IPS-NIHi11 (cell line): ENCODE measurements around the gene AKAP11.
"Not testable (repeated sequence)": the region's sequence is repeated elsewhere in the genome, so short reads cannot be mapped to it uniquely, and the experiment has no call there.

Source experiments
- DNase-seq: peaks from one replicate; pipeline ENCODE4 v3.0.0; 2012; ENCODE audit warnings: mixed read lengths, low spot score

Gene AKAP11, protein sequence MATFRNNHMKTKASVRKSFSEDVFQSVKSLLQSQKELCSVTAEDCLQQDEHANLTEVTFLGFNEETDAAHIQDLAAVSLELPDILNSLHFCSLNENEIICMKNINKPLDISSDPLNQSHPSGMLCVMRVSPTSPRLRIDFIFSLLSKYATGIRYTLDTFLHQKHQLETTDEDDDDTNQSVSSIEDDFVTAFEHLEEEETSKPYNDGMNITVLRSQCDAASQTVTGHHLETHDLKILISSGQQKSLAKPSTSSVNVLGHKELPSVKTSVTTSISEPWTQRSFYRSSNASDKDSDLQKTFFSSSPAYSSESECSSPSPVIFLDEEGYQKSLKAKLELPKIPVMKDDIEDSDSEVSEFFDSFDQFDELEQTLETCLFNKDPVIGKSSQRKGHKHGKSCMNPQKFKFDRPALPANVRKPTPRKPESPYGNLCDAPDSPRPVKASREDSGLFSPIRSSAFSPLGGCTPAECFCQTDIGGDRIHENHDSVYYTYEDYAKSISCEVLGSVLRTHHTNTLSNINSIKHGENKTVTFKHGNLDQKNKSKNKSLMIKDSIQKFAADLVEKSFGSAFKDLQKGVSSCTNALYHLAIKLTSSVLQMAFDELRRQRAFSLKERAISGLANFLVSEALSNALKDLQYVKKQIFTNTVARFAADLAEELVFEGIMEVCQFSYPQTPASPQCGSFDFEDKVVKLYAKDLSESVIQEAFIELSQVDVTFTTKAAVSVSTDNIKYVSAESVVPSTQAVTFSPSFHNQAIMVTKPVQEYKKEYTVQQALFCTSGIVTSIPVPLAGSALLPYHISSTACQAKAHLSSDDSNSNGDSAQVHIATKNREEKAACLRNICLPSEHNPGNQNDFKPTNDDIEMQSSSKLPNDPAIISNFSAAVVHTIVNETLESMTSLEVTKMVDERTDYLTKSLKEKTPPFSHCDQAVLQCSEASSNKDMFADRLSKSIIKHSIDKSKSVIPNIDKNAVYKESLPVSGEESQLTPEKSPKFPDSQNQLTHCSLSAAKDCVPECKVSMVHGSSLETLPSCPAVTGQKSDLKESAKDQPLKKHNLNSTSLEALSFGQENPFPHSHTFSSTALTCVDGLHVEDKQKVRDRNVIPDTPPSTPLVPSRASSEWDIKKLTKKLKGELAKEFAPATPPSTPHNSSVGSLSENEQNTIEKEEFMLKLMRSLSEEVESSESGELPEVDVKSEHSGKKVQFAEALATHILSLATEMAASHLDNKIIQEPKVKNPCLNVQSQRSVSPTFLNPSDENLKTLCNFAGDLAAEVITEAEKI (N-terminal part only)

DNA sequence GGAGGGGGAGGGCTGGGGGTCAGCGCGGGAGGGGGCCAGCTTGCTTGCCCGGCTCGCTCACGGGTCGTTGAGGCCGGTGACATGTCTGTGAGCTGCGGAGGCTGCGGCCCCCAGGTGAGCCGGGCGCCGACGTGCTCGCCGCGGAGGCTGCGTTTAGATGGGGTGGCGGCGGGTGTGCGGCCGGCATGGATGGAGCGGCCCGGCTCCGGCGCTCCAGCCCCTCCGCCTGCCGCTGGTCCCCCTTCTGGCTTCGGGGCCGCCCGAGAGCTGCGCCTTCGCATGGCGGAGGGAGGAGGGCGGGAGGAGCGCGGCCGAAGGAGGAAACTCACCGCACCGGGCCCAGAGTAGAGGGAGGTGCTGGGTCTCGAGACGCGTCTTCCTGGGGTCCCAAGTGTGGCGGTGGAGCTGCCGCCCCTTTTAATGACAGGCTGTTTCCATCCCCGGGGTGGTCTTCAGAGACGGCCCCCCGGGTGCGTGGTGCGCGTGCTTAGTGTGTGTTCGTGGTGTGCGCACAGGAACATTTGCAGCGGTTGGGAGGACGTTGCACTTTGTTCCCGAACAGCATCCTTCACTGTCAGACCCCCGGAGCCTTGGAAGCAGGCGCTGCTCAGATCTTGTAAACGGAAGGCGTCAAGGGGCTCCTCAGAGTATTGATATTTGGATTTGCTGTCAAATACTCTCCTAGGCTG, at the start of gene AKAP11:
Gene AKAP11 (plus strand): TSS at position 38 of the 689 bp plus-strand sequence. CDS start 14,197 bp downstream, outside the sequence.
- peak; percentile 70 for DNase-seq

DNA sequence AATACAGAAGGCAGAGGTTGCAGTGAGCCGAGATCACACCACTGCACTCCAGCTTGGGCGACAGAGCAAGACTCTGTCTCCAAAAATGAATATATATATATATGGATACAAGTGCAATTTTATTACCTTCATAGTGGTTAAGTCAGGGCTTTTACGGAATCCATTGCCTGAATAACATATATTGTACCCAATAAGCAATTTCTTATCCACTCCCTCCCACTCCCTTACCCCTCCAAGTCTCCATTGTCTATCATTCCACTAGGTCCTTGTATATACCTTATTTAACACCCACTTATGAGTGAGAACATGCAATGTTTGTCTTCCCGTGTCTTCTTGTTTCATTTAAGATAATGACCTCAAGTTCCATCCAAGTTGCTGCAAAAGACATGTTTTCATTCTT, 48.3 kb upstream of the AKAP11 start:
- no peak for DNase-seq

DNA sequence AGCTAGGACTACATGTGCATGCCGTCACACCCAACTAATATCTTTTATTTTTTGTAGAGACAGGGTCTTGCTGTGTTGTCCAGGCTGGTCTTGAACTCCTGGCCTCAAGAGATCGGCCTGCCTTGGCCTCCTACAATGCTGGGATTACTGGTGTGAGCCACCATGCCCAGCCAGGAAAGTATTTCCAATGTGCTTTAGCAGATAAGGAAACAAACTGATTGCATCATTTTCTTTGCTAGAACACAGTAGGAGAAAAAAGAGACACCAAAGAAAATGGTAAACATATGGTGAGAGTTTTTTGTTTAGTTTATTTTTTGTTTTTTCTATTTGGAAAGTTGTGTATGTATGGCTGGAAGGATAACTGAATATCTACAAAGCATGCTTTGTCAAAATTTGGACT, 46.9 kb upstream of the AKAP11 start:
- no peak for DNase-seq

DNA sequence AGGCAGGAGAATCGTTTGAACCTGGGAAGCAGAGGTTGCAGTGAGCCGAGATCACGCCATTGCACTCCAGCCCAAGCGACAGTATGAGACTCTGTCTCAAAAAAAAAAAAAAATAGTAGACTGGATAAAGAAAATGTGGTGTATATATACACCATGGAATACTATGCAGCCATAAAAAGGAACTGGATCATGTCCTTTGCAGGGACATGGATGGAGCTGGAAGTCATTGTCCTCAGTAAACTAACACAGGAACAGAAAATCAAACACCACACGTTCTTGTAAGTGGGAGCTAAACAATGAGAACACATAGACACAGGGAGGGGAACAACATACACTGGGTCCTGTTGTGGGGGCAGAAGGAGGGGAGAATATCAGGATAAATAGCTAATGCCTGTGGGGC, 45.2 kb upstream of the AKAP11 start:
- DNase-seq = not testable (repeated sequence)

DNA sequence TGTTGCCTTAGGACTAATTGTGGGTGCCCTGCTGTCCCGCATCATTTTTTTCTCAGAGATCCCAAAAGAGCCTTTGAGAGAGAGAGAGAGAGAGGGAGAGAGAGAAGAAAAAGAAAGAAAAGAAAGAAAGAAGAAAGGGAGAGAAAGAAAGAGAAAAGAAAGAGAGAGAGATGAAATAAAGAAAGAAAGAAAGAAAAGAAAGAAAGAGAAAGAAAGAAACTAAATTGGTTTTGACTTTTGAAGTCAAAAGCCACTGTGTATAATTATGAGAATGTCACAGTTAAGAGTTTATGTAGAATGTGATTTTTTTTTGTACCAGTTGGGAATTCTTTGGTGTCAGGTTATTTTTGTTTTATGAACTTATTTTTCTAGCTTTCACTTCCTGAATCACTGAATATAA, 43.4 kb upstream of the AKAP11 start:
- DNase-seq = no peak

DNA sequence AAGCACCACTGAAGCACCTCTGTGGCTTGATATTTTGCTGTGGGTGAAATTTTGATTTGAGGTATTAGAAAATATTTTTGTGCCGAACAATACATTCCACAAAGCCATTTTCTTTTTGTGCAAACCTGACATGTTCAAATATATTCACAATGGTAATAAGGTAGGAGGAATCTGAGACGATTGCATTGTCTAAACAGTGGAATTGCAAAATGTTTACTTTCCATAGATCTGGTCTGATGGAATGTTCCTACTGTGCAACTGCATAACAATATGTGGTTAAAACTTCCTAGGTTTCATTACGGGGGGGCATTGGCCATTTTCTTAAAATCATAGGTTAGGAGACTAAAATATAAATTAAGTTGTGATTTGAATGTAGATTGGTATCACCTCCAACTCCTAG, 42.7 kb upstream of the AKAP11 start:
- DNase-seq = no peak

DNA sequence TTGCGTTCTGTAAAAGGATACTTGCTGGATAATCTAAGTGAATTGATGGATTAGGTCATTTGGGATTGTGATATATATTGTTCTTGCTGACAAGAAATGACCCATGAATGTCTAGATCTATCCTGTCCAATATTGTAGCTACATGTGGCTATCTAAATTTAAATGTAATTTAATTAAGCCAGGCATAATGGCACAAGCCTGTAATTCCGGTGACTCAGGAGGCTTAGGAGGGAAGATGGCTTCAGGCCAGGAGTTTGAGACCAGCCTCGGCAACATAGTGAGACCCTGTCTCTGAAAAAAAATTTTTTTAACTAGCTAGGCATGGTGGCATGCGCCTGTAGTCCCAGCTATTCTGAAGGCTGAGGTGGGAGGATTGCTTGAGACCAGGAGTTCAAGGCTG, 39.3 kb upstream of the AKAP11 start:
- DNase-seq = no peak

DNA sequence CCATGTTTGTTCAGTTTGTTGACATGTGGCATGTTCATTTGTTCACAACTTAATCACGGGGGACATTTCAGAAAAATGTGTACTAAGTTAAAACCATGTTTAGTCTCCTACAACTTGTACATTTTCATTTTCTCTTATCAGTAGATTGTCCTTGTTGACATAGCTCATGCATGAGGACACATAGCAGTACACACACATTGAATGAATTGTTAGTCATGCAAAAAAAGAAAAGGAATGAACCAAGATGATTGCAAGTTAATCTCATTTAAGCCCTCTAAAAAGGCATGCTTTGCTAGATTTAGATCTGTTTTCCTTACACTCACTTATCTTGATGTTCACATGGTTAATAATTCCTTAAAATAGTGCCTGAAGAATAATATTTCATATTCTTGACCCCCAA, 38.2 kb upstream of the AKAP11 start:
- DNase-seq = no peak

DNA sequence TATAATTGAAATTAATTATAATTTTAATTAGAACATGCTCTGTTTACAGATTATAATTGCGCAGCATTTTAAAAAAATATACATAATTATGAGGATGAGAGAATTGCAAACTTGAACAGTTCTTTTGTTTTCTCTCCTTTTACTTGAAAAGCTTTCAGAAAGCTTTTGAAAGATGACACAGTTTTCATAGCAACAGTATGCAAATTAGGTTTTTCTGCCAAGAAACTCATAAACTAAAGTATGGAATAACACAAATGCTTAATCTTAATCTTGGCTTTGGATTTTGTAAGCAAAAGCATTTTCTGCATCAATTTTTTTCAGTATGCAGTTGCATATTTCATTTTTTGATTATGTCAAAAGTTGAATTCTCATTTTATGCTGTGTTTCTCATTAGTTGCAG, 32.8 kb upstream of the AKAP11 start:
- no peak for DNase-seq

DNA sequence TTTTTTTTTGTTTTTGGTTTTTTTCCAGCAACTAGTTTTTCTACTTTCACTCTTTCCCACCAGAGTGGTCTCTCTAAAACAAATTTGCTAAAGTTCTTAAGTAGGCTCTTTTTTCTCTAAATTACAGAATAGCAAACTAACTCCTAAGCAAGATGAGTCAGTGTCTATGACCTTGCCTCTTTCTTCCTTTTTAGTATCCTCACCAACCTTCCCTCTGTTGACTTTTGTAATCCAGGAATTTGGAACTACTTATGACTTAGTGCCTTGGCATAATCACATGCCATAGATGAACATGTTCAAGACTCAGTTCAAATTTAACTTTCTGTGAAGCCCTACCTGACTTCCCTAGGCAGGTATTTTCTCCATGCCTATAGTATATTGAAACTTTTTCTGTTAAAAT, 32.3 kb upstream of the AKAP11 start:
- DNase-seq = no peak

DNA sequence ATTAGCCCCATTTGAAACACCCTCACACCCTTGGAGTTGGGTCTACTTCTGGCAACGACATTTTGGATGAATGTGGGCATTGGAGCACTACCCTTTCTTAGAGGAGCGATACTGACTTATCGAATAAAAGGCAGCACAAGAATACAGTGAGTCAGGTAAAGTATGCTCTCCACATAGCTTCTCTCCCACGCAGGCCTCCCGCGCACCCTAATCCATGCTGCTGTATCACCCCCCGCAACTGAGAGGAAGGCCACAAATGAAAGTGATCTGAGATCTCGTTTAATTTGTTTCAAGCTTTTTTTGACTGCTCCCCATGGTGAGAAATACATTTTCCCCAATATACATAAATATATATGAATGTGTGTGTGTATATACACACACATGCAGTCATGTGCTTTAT, 25.4 kb upstream of the AKAP11 start:
- DNase-seq = no peak

DNA sequence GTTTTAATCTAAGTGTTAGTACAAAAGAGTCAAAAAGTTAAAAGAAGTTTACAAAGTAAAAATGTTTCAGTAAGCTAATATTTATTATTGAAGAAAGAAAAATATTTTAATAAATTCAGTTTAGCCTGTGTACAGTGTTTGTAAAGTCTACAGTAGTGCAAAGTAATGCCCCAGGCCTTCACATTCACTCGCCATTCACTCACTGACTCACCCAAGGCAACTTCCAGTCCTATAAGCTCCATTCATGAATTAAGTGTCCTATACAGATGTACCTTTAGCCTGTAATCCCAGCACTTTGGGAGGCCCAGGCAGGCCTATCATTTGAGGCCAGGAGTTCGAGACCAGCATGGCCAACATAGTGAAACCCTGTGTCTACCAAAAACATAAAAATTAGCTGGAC, 24.1 kb upstream of the AKAP11 start:
- DNase-seq = no peak

DNA sequence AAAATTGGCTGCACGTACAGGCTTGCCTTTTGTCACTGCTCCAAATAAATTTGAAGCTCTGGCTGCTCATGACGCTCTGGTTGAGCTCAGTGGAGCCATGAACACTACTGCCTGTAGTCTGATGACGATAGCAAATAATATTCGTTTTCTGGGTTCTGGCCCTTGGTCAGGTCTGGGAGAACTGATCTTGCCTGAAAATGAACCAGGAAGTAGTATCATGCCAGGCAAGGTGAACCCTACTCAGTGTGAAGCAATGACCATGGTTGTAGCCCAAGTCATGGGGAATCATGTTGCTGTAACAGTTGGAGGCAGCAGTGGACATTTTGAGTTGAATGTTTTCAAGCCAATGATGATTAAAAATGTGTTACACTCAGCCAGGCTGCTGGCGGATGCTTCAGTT, 16.1 kb upstream of the AKAP11 start:
- DNase-seq = no peak

DNA sequence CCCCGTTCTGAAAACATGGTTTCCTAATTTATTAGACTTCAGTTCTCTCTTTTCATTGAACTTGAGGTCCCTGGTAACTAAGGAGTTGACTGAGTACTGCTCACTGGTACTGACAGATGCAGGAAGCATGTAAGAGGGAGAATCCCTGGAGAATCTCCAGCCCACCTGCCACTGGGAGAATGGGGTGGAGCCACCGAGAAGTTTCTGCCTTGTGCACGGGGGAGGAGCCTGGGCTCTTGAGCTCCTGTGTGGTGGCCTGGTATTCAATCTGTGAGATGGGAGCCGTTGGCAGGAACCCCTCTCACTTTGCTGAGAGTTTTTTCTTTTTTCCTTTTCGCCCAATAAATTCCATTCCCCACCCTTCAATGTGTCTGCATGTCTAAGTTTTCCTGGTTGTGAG, 13.2 kb upstream of the AKAP11 start:
- DNase-seq = peak; percentile 37

DNA sequence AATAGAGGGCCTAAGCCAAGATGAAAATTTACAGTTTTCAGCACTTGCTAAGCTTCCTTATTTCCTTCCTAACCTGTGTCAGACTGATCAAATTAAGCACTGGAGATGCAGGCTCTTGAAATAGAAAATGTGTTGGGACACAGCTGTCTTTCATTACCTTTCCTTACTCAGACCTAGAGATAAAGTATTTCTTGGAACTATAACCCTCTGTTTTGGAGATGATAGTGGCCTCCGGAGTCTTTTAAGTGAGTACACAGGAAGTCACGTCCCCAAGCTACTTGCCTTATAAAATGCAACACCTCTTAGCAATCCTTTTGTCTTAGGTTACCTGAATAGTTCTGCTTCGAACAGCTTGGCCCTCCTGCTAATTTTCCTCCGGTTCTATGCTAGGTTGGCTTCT, 12.4 kb upstream of the AKAP11 start:
- no peak for DNase-seq

DNA sequence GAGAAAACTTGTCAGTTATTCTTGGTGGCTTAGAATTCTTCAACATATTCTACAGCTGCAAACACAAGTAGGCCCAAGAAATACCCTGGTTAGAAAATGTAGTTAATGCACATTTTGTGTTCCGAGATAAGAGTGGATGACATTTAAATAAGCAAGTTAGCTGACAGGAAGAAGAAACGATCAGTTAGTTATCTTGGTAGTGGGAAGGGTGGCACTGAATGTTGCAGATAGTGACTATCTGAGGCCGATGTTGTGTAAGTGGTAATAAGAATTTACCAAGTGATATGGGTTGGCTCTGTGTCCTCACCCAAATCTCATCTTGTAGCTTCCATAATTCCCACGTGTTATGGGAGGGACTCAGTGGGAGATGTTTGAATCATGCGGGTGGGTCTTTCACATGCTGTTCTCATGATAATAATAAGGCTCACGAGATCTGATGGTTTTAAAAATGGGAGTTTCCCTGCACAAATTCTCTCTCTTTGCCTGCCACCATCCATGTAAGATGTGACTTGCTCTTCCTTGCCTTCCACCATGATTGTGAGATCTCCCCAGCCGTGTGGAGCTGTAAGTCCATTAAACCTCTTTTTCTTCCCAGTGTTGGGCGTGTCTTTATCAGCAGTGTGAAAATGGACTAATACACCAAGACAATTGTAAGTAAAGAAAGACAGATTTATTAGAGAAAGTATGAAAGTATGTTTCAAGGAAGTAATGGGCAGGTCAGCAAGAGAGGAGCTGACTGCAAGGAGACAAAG, 10.9 kb upstream of the AKAP11 start:
- no peak for DNase-seq

DNA sequence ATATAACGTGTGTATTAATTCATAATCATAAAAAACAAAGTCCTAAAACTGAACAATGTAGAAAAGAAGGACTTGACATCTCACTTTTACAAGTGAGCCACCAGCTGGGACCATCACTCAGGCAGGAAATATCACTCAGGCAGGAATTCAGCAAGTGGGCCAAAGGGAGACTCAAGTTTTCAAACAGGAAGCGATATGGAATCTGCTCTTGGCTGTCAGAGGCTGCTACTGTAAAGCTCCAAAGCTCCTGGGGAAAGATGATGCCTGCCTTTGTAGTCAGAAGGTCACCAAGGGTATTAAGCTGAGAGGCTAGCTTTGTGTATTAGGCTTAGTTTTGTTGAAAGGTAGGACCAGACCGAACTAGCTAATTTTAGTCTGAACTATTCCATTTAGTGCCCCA, 5.5 kb upstream of the AKAP11 start:
- DNase-seq = peak; percentile 8

DNA sequence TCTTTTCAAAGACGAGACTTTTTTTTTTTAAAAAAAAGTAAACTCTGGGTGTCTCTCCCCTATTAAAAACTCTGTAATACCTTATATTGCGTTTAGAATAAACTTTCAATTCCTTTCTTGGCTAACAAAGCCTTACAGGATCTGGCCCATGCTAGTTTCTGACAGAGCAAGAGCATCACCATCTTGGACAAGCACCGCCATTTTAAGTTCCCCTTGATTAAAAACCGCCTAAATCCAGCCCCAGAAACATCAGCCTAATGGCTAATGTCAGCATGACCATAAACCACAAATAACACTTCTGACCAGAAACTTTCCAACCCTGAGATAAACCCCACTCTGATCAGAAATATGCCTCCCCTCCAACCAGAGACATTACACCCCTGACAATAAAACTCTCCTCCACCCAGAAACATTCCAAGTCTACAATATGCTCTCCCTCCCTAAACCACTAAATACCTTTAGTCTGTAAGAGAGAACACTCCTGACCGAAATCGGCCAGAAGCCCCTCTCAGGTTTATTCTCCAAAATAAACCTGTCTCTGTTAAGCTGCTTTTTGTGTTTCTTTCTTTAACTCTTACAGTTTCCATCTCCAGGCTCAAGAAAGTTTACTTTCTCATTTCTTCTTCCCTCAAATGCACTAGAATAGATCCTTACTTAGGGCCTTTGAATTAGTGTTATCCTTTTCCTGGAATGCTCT, 1.6 kb upstream of the AKAP11 start:
- DNase-seq = no peak

DNA sequence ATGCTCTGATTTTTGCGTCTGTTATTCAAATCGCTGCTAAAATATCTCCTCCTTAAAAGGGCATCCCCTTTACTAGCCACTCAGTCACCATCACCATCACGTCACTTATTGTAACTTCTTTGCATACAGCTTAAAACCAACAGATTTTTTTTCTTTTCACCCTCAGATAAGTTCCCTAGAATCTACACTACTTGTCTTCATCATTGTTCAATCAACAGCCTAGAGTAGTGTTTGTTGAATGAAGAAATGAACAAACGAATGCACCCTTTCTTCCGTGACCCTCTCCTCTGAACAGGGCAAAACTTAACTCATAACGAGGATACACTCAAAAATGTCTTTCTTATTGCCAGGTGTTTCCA, 1.1 kb upstream of the AKAP11 start:
- no peak for DNase-seq

DNA sequence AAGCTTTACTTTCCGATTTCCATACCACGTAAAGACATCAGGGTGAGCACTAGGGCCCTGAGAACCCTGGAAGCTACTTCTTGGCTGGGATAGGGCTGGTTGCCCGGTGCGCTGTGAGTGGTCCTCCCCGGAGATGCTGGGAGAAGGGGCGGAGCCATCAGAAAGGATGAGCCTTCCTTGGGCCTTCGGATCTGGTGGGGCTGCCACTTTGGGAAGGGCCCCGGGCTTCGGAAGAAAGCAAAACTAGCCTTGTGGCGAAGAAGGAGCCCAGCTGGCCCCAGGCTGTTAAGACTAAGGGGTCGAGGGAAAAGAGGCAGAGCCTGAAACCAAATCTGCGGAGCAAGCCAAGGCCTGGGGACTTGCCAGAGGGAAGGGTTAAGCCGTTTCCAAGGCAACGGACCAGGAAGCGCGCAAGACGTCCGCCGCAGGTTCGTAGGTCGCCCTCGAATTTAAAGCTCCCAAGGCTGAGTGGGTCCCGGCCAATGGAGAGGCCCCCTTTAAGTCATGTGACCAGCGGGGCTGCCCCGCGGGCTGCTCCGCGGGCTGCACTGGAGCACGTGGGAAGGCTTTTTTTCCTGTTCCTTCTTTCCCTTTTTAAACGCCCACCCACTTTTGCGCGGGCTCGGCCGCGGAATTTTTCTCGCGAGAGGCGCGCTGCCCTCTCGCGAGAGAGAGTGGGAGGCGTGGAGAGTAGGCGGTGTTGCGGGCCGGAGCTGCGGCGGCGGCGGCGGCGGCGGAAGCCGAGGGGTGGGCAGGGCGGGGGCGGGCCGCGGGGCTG, 426 bp upstream of the AKAP11 start:
- peak; percentile 95 for DNase-seq
